GM18502 (cell line): ENCODE results near the gene DUSP28.

Experiments
- ATAC-seq: cut with Tn5 transposase; IDR thresholded peaks from one replicate; pipeline ENCODE4 v1.9.1; 2021; ENCODE audit warnings: mild to moderate bottlenecking; ENCODE audit not compliant: unreplicated experiment, poor library complexity

The DUSP28 gene

DNA sequence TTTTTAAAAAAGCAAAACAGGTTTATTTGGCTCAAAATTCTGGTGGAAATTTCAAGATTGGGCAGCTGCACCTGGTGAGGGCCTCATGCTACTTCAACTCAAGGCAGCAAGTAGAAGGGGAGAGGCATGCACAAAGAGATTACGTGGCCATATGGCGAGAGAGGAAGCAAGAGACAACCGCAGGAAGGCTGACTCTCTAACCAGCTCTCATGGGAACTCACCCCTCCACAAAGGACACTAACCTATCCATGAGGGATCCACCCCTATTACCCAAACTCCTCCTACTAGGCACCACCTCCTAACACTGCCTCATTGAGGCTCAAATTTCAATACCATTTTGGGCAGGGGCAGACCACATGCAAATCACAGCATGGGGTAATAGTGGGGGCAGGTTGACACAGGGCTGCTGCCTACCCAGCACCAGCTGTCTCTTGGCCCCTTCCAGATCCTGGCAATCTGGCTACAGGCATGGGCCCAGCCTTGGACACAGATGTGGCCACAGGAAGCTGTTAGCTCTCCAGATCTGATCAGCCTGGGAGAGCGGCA lies 24.4 kb downstream of the DUSP28 start:
- ATAC-seq: peak; percentile 63

DNA sequence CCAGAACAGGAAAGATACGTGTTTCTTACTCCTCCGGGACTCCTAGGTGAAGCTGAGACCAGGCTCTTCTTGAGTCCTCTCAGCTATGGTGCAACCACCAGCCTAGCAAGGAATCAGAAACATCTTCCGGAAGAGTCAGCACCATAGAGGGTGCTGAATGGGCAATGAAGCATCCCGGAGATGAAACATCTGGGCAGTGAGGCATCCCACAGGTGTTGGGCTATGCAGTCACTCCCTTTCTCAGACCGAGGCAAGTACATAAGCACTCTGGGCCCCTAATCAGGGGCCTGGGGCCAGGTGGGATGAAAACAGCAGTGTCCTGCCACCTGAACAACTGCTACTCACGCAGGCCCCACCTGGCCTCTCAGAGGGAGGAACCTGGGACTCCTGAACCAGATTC lies 24.9 kb downstream of the DUSP28 start:
- peak; percentile 26 for ATAC-seq

DNA sequence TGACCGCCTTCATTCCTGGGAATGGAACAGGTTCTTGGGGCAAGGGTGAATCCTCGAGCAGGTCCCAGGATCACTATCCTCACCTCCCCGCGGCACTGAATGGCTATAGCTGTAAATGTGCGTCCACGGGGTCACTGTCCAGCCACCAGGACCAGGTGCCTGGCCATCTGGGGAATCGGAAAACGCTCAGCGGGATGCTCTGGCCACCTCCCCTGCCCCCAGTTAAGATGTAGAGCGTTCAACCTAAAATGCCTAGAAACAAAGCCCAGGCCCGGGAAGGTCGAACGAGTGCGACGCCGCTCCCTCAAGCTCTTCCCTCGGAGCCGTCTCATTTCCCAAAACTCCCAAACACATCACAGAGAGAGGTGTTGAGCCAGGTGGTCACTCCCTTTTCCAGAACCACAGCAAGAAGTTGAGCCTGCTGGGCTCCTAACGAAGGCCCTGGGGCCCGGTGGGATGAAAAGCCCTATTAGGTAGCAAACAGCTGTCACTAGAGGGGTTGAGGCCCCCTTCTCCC lies 25.6 kb downstream of the DUSP28 start:
- no peak for ATAC-seq

DNA sequence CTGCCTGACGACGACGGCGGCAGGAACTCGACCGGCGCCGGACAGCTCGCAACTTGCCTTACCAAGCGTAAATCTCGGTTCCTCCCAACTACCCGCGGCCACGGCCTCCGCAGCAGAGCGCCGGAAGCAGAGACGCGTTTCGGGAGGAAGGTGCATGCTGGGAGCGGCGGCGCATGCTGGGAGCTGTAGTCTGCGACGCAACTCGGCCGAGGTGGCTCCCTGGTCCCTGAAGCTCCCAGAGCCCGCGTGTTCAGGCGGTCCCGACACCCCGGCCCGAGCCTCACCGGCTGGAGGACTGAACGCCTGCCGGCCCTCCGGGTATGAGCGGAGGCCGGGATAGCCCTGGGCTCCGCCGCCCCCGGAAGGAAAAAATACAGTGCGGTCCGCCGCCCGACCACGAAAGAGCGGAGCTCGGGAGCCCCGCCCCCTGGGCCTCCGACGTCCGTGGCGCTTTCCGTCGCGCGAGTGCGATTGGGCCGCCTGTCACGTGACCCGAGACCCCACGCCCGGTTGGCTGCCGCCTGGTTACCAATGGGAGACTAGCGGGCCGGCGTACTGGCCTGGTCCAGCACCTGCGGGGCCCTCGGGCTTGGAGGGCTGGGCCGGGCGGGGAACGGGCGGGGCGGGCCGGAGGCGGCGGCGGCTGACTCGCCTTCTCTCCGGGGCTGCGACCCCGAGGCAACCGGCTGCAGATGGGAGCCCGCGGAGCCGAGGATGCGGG lies 26.2 kb downstream of the DUSP28 start, which contains the start of gene CAPN10:
TSS of gene CAPN10 (plus strand) at position 537 of the 721 bp plus-strand sequence. CDS start at position 715, 178 bp downstream.
- peak; percentile 63 for ATAC-seq

DNA sequence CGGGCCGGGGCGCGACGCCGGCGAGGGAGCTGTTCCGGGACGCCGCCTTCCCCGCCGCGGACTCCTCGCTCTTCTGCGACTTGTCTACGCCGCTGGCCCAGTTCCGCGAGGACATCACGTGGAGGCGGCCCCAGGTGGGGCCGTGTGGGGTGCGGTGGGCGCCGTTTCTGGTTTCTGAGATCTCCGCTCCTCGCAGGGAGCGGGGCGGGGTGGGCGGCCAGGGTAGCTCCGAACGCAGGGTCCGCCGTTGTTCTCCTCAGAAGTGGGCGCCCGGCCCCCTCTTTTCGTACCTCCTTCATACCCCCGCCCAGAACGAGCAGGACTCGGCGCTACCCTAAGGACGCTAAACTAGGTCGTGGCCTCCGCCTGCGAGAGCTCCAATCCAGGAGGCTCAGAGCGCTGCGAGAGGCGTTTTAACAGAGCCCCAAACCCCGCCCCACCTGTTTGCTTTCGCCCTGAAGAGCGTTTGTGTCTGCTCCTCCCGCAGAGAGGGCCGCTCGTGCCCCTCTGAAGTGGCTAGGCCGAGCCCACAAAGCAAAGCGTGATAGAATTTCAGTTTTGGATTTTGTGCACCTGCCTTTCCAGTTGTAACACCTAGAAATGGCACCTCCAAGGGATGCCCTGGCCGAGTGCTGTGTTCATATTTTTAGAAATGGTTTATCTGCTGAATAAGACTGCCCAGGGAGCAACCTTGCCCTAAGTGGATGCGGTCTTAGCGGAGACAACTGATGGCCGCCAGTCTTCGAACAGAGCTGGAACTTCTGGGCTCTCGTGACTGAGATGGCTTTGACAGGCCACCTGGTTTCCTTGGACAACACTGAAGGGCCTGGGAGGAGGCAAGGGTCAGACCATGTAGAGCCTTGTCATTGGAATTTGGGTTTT lies 27.0 kb downstream of the DUSP28 start:
- ATAC-seq: peak; percentile 7

DNA sequence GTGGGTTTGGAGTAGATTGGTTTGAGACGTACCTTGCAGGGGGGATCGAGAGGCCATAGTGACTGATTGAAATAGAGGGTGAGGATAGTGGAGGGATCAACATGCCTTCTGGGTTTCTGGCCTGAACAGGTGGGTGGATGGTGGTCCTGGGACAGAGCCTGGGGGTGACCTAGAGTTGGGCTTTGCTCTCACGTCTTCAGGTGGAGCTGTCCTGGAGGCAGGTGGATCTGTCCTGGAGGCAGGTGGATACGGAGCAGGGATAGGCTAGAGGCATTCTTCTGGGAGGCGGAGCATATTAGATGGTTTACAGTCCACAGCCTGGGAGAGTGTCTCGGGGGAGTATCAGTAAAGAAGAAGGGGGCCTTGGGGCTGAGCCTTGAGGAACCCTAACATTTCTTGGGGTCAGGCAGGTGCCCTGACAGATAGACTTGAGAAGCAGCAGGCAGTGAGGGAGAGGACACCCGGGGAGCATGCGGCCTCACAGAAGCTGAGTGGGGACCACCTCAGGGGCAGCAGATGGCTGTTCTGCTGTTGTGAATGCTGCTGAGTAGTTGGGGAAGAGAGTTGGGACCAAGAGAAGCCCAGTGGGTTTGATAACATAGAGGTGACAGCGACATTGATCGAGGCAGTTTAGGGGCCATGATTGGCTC lies 28.0 kb downstream of the DUSP28 start:
- no peak for ATAC-seq

DNA sequence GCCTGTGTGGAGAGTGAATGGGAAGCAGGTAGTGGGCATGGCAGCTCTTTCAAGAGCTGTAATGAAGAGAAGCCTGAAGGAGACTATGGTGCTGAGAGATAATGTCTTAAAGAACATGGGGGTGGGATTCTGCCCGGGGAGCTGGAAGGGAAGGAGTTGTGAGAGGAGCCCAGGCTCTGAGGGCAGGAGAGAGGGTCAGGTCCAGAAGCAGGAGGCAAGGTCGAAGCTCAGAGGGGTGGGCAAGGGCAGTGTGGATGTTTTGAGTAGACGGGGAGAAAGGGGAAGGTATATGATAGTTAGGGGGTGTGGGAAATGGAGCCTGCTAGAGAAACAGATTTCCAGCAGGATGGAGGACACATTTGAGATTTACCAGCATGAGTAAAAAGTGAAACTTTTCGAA lies 28.5 kb downstream of the DUSP28 start:
- no peak for ATAC-seq

DNA sequence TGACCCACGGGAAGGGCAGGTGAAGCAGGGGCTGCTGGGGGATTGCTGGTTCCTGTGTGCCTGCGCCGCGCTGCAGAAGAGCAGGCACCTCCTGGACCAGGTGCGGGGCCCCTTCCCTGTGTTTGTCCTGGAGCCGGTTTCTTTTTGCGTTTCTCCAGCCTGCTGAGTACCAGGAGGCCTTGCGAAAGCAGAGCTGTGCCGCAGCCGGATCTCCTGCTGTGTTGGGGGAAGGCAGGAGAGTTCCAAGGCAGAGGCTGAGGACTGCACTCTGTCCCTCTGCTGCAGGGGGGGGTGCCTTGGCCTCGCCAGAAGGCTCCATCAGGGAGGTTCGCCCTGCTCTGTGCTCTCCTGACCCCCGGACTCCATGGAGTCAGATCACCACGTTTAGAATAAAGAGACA lies 29.2 kb downstream of the DUSP28 start:
- no peak for ATAC-seq

DNA sequence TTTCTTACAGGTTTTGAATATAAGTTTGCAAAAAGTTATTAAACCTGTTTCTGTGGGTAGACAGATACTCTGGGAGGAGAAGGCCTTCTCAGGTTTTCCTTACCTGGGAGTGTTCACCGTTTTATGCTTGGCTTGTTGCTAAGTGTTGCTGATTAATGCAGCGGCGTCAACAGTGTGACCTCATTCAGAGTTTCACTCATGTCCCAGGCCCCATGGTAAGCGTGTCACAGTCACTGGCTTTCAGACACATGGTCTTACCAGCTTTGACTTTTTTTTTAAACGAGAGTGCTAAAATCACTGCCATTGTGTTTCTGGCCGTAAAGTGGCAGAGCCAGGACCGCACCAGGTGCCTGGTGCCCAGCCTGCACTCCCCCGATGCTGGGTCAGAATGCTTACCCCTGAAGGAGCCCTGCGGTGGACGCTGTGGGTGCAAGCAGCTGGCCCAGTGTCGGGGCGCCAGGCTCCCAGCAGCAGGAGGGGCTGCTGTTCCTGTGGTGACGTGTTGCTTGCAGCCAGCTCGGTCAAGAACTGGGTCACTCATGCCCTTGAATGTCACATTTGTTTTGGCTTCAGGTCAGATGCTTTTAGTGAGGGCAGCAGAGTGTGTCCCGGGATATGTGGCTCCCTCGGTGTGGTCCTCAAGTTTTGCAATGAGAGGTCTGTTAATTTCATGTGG lies 29.8 kb downstream of the DUSP28 start:
- no peak for ATAC-seq

DNA sequence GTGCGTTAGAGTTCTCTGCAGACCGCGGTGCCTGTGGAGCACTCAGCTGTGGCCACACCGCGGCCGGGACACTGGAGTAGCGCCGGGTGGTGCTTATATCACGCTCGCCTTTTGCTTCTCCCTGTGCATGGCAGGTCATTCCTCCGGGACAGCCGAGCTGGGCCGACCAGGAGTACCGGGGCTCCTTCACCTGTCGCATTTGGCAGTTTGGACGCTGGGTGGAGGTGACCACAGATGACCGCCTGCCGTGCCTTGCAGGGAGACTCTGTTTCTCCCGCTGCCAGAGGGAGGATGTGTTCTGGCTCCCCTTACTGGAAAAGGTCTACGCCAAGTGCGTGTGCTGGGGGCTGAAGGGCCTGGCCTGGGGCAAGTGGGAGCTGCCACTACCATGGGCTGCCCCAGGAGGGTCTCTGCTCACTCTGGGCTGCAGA lies 30.5 kb downstream of the DUSP28 start:
- no peak for ATAC-seq

DNA sequence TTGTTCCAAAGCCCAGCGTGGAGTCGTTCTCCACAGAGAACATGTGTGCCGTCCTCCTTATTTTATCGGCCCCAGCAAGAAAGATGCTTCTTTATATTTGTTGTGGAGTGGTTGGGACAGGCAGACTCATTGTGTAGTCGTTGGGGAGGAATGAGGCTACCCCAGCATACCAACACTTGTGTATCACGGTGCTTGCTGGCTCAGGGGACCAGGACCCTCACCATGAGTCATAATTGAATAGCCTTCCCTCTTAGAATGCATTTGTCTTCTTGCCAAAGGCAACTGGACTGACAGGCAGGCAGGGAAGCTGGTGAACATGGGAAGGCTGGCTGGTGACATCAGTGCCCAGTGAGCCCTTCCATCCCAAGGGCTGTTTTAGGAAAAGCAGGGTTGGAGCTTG lies 31.1 kb downstream of the DUSP28 start:
- no peak for ATAC-seq

DNA sequence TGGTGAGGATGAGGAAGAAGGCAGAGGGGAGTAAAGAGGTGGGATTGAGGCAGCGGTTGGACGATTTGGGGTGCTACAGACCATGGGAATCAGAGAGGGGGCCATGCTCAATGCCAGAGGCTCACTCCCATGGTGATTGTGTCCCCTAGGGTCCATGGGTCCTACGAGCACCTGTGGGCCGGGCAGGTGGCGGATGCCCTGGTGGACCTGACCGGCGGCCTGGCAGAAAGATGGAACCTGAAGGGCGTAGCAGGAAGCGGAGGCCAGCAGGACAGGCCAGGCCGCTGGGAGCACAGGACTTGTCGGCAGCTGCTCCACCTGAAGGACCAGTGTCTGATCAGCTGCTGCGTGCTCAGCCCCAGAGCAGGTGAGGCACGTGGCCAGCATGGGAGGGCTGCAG lies 31.6 kb downstream of the DUSP28 start:
- ATAC-seq: no peak

DNA sequence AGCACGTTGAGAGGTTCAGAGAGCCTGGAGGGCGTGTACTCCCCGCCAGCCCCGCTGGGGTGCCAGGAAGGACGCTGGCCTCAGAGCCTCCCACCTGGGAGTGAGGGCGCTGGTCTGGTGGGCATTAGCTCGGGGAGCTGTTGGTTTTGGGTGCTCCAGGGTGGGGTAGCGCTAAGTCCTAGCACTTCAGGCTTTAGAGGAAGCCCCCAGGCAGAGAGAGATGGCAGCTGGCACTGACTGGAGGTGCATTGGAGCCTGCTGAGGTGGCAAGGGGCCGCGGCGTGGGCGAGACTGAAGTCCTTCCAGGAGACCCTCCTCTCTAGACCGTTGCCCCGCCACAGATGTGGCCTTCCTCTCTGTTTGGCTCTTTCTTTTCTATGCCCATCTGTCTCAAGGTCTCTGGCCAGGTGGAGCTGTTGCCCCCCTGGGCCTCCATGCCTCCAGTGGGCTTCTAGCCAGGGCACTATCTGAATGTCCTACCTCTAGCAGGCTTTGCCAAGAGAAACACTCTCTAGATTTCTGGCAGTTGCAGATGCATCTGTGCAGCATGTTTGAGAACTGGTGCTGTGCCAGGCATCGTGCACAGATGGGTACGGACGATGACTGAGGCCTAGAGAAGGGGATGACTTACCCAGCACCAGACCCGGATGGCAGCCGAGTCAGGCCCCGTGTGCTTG lies 33.0 kb downstream of the DUSP28 start:
- ATAC-seq: no peak

DNA sequence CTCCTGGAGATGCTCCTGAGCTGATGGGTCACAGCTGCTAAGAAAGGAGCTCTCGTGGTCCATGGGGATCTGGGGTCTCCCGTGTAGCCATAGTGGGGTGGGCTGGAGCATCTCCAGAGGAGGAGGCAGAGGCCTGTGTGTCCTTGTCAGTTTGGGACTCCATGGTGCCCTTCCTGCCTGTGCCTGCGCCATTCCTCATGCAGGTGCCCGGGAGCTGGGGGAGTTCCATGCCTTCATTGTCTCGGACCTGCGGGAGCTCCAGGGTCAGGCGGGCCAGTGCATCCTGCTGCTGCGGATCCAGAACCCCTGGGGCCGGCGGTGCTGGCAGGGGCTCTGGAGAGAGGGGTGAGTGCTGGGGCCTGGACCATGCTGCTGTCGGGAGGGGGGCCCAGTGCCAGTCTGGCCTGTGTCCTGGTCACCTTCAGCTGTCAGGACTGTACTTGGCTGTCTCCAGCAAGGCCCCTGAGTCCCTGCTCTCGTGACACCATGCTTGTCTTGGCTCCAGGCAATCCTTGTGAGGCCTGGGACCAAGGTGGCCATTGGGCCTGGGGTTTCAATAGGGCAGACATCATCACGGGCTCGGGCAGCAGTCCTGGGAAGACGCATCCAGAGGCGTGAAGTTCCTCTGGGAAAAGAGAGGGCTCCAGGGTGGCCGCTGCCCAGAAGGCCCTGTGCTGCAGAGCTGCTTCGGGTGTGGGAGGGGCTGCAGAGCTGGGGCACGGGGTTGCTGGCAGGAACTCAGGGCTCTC lies 33.7 kb downstream of the DUSP28 start:
- ATAC-seq: no peak

DNA sequence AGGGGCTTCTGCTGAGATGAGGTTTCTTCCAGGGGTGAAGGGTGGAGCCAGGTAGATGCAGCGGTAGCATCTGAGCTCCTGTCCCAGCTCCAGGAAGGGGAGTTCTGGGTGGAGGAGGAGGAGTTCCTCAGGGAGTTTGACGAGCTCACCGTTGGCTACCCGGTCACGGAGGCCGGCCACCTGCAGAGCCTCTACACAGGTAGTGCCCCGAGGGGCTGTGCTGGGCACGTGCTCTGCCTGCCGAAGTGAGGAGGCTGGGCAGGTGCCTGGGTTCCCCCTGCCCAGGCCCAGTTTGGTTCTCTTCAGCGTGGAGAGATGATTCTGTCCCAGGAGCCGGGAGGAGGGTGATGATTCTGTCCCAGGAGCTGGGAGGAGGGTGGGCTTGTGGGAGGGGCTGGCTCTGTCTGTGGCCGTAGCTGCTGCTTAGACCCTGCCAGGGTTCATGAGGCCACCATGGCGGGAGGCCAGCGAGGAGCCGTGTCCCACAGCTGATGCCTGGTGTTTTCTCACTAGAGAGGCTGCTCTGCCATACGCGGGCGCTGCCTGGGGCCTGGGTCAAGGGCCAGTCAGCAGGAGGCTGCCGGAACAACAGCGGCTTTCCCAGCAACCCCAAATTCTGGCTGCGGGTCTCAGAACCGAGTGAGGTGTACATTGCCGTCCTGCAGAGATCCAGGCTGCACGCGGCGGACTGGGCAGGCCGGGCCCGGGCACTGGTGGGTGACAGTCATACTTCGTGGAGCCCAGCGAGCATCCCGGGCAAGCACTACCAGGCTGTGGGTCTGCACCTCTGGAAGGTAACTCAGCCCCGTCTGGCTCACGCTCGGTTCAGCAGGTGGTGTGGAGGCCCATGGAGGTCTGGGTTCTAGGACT lies 34.6 kb downstream of the DUSP28 start:
- no peak for ATAC-seq

DNA sequence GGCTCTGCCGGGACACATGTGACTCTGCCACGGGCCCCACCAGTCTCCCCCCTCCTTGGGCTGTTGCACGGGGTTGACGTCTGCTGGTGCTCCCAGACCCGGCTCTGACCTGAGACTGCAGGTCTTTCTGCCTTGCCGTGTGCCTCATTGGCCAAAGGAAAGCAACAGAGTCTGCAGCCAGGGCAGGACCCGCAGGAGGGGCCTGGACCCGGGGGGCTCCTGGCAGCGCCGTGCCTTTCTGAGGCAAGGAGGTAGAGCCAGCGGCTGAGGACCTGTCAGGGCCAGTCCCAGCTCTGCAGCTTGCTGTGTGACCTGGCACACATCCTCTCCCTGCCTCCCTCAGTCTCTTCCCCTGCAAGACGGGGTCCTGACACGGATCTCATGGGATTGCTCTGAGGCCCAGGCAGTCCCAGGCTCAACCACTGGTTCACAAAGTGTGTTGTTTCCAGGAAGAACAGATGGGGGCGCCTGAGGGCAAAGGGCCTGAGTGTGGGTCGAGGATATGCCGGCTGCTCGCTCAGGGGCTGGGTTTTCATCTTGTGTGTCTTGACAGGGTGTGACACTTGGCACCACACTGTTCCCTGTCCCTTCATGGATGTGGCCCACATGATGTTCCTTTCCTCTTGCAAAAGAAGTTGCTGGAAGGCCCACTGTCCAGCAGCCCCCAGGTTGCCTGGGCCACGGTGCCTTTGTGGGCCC lies 35.4 kb downstream of the DUSP28 start:
- no peak for ATAC-seq

DNA sequence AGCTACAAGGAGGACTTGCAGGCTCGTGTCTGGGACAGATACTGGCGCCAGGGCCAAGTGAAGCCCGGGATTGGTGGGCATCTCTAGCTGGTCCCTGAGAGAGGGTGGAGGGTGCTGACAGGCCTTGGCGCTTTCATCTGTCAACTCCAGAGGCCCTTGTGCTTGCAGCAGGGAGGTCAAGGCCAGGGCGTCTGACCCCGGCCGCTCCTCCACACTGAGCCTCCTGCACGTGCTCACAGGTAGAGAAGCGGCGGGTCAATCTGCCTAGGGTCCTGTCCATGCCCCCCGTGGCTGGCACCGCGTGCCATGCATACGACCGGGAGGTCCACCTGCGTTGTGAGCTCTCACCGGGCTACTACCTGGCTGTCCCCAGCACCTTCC lies 35.9 kb downstream of the DUSP28 start:
- ATAC-seq: no peak
